NCI-H1436 (cell line): ENCODE data around the gene ACVRL1.

ENCODE experiments used
- DNase-seq: peaks from one replicate; lab custom pipeline; 2025; lab: John Stamatoyannopoulos, UW

The ACVRL1 gene

GRCh38 chr12:51963477-51963876 lies 56.2 kb downstream of the ACVRL1 start:
- DNase-seq, result no peak

GRCh38 chr12:51969643-51970042 lies 62.3 kb downstream of the ACVRL1 start:
- no peak for DNase-seq

DNA sequence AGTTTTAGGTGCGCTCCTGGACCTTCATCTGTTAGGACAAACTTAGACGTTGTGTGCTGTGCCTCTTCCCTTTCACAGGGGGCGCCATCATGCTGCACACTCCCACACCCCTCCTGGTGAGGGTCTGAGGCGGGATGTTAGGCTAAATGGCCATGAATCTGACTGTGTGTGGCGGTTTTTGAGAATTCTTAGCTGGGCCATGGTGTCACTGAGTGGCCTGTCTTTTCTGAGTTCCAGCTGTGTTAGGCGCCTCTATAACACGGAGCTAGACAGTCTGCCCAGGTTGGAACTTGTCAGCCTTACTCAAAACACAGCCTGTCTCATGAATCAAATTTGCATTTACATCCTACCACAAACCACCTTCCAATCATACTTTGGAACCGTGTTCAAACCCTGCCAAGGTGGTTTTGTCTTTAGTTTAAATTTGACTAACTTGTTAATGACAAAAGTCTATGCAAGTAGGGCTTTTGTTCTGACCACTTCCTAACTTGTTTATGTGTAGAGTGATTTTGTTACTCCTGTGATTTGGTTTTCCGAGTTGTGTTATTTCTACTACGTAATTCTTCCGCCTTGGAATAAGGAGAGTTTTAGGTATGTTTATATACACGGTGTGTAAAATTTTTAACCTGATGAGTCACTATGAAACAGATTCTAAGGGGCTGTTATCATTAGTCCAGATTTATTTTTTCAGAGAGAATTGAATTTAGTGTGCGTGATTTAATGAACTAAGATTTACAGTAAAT lies 63.8 kb downstream of the ACVRL1 start:
- DNase-seq, result no peak

DNA sequence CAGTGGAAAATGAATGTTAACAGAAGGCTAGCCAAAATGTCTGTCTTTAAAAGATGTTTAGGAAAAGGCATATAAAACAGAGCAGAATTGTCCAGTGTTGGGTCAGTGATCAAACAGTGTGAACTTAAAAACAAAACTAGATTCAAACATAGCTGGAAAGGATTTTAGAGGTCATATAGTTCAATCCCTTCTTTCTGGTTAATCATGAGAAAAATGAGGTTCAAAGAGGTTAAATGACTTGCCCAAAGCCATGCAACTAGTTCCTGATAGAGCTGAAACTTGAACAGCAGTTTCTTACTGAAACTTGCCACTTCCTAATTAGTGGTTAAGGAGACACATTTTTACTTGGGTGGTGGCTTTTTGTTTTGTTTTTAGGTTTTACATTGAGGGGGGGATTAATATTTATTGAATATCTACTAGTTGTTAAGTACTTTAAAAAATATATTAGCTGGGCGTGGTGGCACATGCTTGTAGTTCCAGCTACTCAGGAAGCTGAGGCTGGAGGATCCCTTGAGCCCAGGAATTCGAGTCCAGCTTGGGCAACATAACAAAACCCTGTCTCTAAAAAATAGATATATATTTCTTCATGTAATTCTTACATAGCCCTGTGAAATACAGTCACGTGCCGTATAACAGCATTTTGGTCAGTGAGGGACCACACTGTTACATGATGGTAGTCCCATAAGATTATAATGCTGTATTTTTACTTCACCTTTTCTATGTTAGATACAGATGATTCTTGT lies 64.5 kb downstream of the ACVRL1 start:
- no peak for DNase-seq

GRCh38 chr12:51972422-51972812 lies 65.1 kb downstream of the ACVRL1 start:
- DNase-seq, result no peak

- DNase-seq, result no peak
Measured at GRCh38 chr12:51972849-51973273, 65.6 kb downstream of the ACVRL1 start.
